OCI-LY1 (cell line): ENCODE measurements around the gene SCLT1.

Source experiments
- CTCF ChIP-seq: fragments of 200-600 bp; sonication (generic), shearing (Covaris generic); IDR thresholded peaks from 2 replicates; pipeline ENCODE4 v1.5.1; 2017; ENCODE audit warnings: mild to moderate bottlenecking, antibody characterized with exemption, low read length, moderate library complexity, mixed read lengths
- EZH2 ChIP-seq: fragments of 200-600 bp; sonication (generic), shearing (Covaris generic); IDR thresholded peaks from 2 replicates; pipeline ENCODE4 v1.8.0; 2017; ENCODE audit warnings: borderline replicate concordance, mixed run types, mild to moderate bottlenecking, antibody characterized with exemption, low read length, moderate library complexity, mixed read lengths

GRCh38 chr4:128856246-128856645 is 237.1 kb downstream of the SCLT1 start:
- TF ChIP-seq CTCF = no peak
- no peak for TF ChIP-seq EZH2
